Endothelial cell of umbilical vein (primary cell): Measurements from ENCODE around the gene RBMS2. TPM values are rescaled to one million over a fixed set of nuclear protein-coding genes. Genes with fewer than 3 reads are reported as not detected.

Experiments
- BruUV-seq: library from RNA; stranded (reverse); fragments of 400-500 nt; replicated peaks from 2 replicates; lab custom pipeline; 2021; lab: Mats Ljungman, UMichigan
- CTCF ChIA-PET: fragments of 300-600, 350-600 bp; sonication (Branson Sonifier 250); formaldehyde crosslinking; loops from one replicate; lab custom pipeline; 2021; ENCODE audit warnings: antibody characterized with exemption, inconsistent platforms; lab: Charles Lee
- POLR2A ChIA-PET: fragments of 300-600, 350-600 bp; sonication (Branson Sonifier 250); formaldehyde crosslinking; loops from one replicate; lab custom pipeline; 2021; ENCODE audit warnings: antibody characterized with exemption, inconsistent platforms; lab: Charles Lee
- DNase-seq: peaks from one replicate; pipeline ENCODE4 v3.0.0-alpha.2; 2011; ENCODE audit warnings: low read depth, low spot score
- FAIRE-seq: peaks from 2 replicates; lab custom pipeline; 2011; peaks lifted over from hg19 to GRCh38; lab: Jason Lieb, UNC
- H2AFZ ChIP-seq: 2 replicates; pipeline ENCODE4 v1.6.0; 2012; ENCODE audit warnings: low read depth, low read length, control low read depth, inconsistent platforms
- H3K27ac ChIP-seq: 2 replicates; pipeline ENCODE4 v1.5.1; 2011; ENCODE audit warnings: low read depth, mild to moderate bottlenecking, control low read depth, low read length, moderate library complexity; ENCODE audit not compliant: insufficient read depth
- H3K27me3 ChIP-seq, 2 experiments: 2 replicates each; pipeline versions ENCODE4 v1.6.0 to v1.6.1; 2011; ENCODE audit warnings: low read length in 2 of 2, mixed read lengths in 1 of 2; ENCODE audit not compliant: control insufficient read depth in 2 of 2, insufficient read depth in 2 of 2
- H3K36me3 ChIP-seq, 2 experiments: 2 replicates in 1 of 2; 3 replicates in 1 of 2; pipeline ENCODE4 v1.5.1; 2011; ENCODE audit warnings: low read length in 2 of 2, mild to moderate bottlenecking in 1 of 2, moderate library complexity in 1 of 2; ENCODE audit not compliant: control insufficient read depth in 2 of 2, insufficient read depth in 2 of 2; ENCODE audit errors: extremely low read depth in 1 of 2
- H3K4me1 ChIP-seq: 3 replicates; pipeline ENCODE4 v1.5.1; 2011; ENCODE audit warnings: mild to moderate bottlenecking, low read length; ENCODE audit not compliant: control insufficient read depth, insufficient read depth; ENCODE audit errors: extremely low read depth
- H3K4me2 ChIP-seq: 2 replicates; pipeline ENCODE4 v1.6.1; 2011; ENCODE audit warnings: low read length, control low read depth, mixed read lengths; ENCODE audit not compliant: insufficient read depth
- H3K4me3 ChIP-seq, 3 experiments: fragments of 200-600 bp in 1 of 3; sonication (generic), shearing (Covaris generic) in 1 of 3; replicated peaks in 1 of 3; 2 replicates each; pipeline ENCODE4 v1.5.1; 2011 to 2016; ENCODE audit warnings: control low read depth in 3 of 3, low read length in 3 of 3, mild to moderate bottlenecking in 2 of 3, inconsistent platforms in 1 of 3, low read depth in 1 of 3, moderate library complexity in 1 of 3; ENCODE audit not compliant: insufficient read depth in 1 of 3
- H3K79me2 ChIP-seq: 2 replicates; pipeline ENCODE4 v1.6.0; 2012; ENCODE audit warnings: low read length, inconsistent platforms; ENCODE audit not compliant: control insufficient read depth, insufficient read depth
- H3K9ac ChIP-seq: replicated peaks from 2 replicates; pipeline ENCODE3; 2011; ENCODE audit warnings: low read length, control low read depth; ENCODE audit not compliant: insufficient read depth; ENCODE audit errors: extremely low read depth
- H3K9me1 ChIP-seq: replicated peaks from 3 replicates; pipeline ENCODE4 v1.6.0; 2011; ENCODE audit warnings: mild to moderate bottlenecking, low read length; ENCODE audit not compliant: control insufficient read depth, insufficient read depth; ENCODE audit errors: extremely low read depth
- H3K9me3 ChIP-seq: replicated peaks from 2 replicates; pipeline ENCODE4 v1.5.1; 2012; ENCODE audit warnings: low read length, inconsistent platforms; ENCODE audit not compliant: control insufficient read depth, insufficient read depth
- H4K20me1 ChIP-seq: replicated peaks from 2 replicates; pipeline ENCODE3; 2011; ENCODE audit warnings: mild to moderate bottlenecking, low read length; ENCODE audit not compliant: control insufficient read depth, insufficient read depth; ENCODE audit errors: extremely low read depth
- EZH2 ChIP-seq: IDR thresholded peaks from 2 replicates; pipeline ENCODE4 v1.6.1; 2012; ENCODE audit warnings: borderline replicate concordance, low read depth, mild to moderate bottlenecking, moderate library complexity, low read length, inconsistent platforms; ENCODE audit not compliant: severe bottlenecking
- FOS ChIP-seq: IDR thresholded peaks from 2 replicates; pipeline ENCODE4 v1.6.1; 2011; ENCODE audit warnings: mild to moderate bottlenecking, low read length, moderate library complexity, borderline replicate concordance; ENCODE audit not compliant: insufficient read depth
- GATA2 ChIP-seq: IDR thresholded peaks from 2 replicates; pipeline ENCODE4 v1.7.0; 2011; ENCODE audit warnings: low read depth, mild to moderate bottlenecking, moderate library complexity, mixed read lengths, low read length; ENCODE audit not compliant: insufficient read length, insufficient read depth
- JUN ChIP-seq: IDR thresholded peaks from 2 replicates; pipeline ENCODE4 v1.6.1; 2011; ENCODE audit warnings: borderline replicate concordance, low read depth; ENCODE audit not compliant: insufficient read length, insufficient read depth
- MYC ChIP-seq: IDR thresholded peaks from one replicate; pipeline ENCODE4 v1.6.1; 2011; ENCODE audit warnings: mild to moderate bottlenecking, low read depth, low read length
- POLR2A ChIP-seq: IDR thresholded peaks from 2 replicates; pipeline ENCODE4 v1.6.1; 2012; ENCODE audit warnings: low read depth, mild to moderate bottlenecking, control low read depth, low read length
- POLR2AphosphoS5 ChIP-seq: IDR thresholded peaks from 2 replicates; pipeline ENCODE4 v1.6.1; 2012; ENCODE audit warnings: low read depth, mild to moderate bottlenecking, control low read depth, low read length, moderate library complexity; ENCODE audit not compliant: insufficient read depth
- dilution Hi-C: fragments of 300-500 bp; cut with MboI; formaldehyde crosslinking; loops from one replicate; pipeline ENCODE4 v1.15.0; 2019; ENCODE audit warnings: low sequenced_read_pairs; ENCODE audit not compliant: extremely low pct_ligation_motif_present
- intact Hi-C: fragments of 100-400 bp; cut with micrococcal nuclease; formaldehyde crosslinking; loops from one replicate; pipeline ENCODE4 v1.10.0; 2022
- polyA plus RNA-seq, 4 experiments: library from polyadenylated mRNA; depleted of rRNA in 3 of 4; stranded (reverse) in 3 of 4; unstranded in 1 of 4; fragments of >200 nt; gene quantifications; 2 replicates each; pipeline versions ENCODE4 v1.2.1 to v1.2.3, GENCODE V29; 2011 to 2012; ENCODE audit warnings: missing spikeins in 1 of 4
- total RNA-seq: library from RNA; stranded (reverse); gene quantifications from 2 replicates; pipeline ENCODE4 v1.2.3, GENCODE V29; 2021
- TF ChIP-seq, protein P1 (sequence below), 2 donors: IDR thresholded peaks; 1 replicate in 1 of 2; 2 replicates in 1 of 2; pipeline ENCODE4 v1.5.1; 2011; ENCODE audit warnings: low read length in 2 of 2, mild to moderate bottlenecking in 2 of 2, moderate library complexity in 2 of 2, control low read depth in 1 of 2, inconsistent platforms in 1 of 2, low read depth in 1 of 2; ENCODE audit not compliant: insufficient read depth in 1 of 2; ENCODE audit errors: extremely low read depth in 1 of 2
- TF ChIP-seq, protein P2 (sequence below): IDR thresholded peaks from 2 replicates; pipeline ENCODE4 v1.6.1; 2011; ENCODE audit not compliant: insufficient read depth, insufficient read length

Gene RBMS2
- total and polyA plus RNA-seq, 2 donors (not counting 3 experiments of a cell fraction or from before 2014, with no cell fraction given), result 66.8 to 103 TPM

DNA sequence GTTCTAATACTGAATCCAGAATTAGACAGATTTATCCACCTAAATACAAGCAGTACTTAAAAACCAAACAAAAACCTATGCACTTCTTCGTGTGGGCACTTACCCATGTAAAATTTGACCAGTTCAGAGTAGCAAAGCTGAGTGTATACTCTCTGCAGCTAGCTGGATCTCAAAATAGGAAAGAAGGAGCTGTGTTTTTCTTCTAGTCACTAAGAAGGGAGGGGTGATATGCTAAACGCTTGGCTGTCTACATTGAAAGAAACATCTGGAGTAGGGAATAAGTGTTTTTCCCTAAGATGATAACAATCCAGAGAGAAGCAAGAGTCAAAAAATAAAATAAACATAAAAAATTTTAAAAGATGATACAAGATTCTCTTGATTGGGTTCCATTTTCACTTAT, 20.0 kb downstream of the RBMS2 start:
- peaks cover 2 to 6% of the 10 kb centered on the region in 2 experiments for H3K36me3 ChIP-seq
- ChIA-PET POLR2A (interaction anchor here (0.7 kb wide), 1 partner anchor 127 kb away, joined by 4 read pairs; no protein-coding TSS in a partner anchor), CTCF (interaction anchor here (0.8 to 1.1 kb wide), 5 partner anchors 8 to 21 kb away, joined by 3 to 5 read pairs (median 3); no protein-coding TSS in a partner anchor)
- no peak overlapping the region for H3K4me2 ChIP-seq
- intact Hi-C loops (no loop called here), dilution Hi-C loops (no loop called here)
- peaks cover 7% of the 10 kb centered on the region for H4K20me1 ChIP-seq
- no peak overlapping the region for H3K27ac ChIP-seq
- H3K27me3 ChIP-seq, result no peaks in the 10 kb centered on the region
- H3K4me3 ChIP-seq, result no peak overlapping the region
- BruUV-seq, result no TSS peak
- FAIRE-seq, result no peak
- H3K9ac ChIP-seq, result no peak overlapping the region
- no peak overlapping the region for H2AFZ ChIP-seq
- no peak for DNase-seq
- H3K4me1 ChIP-seq, result no peaks in the 10 kb centered on the region
- H3K79me2 ChIP-seq, result peaks cover 84% of the 10 kb centered on the region
- TF ChIP-seq EZH2, result no peak
- TF ChIP-seq, protein P1, sequence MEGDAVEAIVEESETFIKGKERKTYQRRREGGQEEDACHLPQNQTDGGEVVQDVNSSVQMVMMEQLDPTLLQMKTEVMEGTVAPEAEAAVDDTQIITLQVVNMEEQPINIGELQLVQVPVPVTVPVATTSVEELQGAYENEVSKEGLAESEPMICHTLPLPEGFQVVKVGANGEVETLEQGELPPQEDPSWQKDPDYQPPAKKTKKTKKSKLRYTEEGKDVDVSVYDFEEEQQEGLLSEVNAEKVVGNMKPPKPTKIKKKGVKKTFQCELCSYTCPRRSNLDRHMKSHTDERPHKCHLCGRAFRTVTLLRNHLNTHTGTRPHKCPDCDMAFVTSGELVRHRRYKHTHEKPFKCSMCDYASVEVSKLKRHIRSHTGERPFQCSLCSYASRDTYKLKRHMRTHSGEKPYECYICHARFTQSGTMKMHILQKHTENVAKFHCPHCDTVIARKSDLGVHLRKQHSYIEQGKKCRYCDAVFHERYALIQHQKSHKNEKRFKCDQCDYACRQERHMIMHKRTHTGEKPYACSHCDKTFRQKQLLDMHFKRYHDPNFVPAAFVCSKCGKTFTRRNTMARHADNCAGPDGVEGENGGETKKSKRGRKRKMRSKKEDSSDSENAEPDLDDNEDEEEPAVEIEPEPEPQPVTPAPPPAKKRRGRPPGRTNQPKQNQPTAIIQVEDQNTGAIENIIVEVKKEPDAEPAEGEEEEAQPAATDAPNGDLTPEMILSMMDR (IDR thresholded peaks at IDR 0.05; ENCODE audit: extremely low read depth in 1 of 2, insufficient read depth in 1 of 2, low read depth in 1 of 2, low read length in 2 of 2), result no peak
- TF ChIP-seq POLR2AphosphoS5, result no peak
- no peak for TF ChIP-seq GATA2
- no peak for TF ChIP-seq JUN
- TF ChIP-seq MYC, result no peak
- TF ChIP-seq, protein P2, sequence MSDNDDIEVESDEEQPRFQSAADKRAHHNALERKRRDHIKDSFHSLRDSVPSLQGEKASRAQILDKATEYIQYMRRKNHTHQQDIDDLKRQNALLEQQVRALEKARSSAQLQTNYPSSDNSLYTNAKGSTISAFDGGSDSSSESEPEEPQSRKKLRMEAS, result no peak
- TF ChIP-seq FOS, result no peak
- no peak for TF ChIP-seq POLR2A
- peaks cover 2% of the 10 kb centered on the region for H3K9me1 ChIP-seq
- H3K9me3 ChIP-seq, result no peaks in the 10 kb centered on the region
